ENCODE data around the gene LNX1.

LNX1 gene

GRCh38 chr4:53538756-53539155 is 52.5 kb downstream of the LNX1 start:
- TF ChIP-seq, protein P1, sequence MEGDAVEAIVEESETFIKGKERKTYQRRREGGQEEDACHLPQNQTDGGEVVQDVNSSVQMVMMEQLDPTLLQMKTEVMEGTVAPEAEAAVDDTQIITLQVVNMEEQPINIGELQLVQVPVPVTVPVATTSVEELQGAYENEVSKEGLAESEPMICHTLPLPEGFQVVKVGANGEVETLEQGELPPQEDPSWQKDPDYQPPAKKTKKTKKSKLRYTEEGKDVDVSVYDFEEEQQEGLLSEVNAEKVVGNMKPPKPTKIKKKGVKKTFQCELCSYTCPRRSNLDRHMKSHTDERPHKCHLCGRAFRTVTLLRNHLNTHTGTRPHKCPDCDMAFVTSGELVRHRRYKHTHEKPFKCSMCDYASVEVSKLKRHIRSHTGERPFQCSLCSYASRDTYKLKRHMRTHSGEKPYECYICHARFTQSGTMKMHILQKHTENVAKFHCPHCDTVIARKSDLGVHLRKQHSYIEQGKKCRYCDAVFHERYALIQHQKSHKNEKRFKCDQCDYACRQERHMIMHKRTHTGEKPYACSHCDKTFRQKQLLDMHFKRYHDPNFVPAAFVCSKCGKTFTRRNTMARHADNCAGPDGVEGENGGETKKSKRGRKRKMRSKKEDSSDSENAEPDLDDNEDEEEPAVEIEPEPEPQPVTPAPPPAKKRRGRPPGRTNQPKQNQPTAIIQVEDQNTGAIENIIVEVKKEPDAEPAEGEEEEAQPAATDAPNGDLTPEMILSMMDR (IDR thresholded peaks at IDR 0.05; ENCODE audit: low read depth, low read length) = no peak

DNA sequence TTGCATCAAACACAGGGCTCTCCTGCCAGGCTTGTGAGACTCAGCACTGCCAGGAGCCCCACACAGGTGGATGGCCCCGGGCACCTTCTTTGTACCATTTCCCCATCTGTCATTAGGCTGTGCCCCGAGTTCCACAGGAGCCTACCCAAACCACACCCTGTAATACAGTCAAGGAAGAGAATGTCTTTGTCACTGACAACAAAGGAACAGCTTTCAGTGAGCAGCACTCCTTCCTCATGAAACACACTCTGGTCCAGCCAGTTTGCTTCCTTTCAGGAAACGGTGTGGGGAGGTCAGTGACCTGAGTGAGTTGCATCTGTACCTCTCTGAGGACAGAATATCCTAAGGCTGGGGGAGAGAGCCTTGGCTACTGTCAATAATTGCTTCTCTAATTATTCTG is 53.7 kb downstream of the LNX1 start:
- TF ChIP-seq, protein P1 (IDR thresholded peaks at IDR 0.05; ENCODE audit: low read depth, low read length) = no peak
- no peak for DNase-seq (ENCODE audit: extremely low read depth, low read depth)

More at GRCh38 chr4:53538756-53539155, 52.5 kb downstream of the LNX1 start:
- no peak for DNase-seq (ENCODE audit: extremely low read depth, low read depth)

- no peak for DNase-seq (ENCODE audit: extremely low read depth, low read depth)
- TF ChIP-seq, protein P1 (IDR thresholded peaks at IDR 0.05; ENCODE audit: low read depth, low read length) = no peak
Measured at GRCh38 chr4:53536328-53536727, 55.0 kb downstream of the LNX1 start.

- DNase-seq (ENCODE audit: extremely low read depth, low read depth) = no peak
- TF ChIP-seq, protein P1 (IDR thresholded peaks at IDR 0.05; ENCODE audit: low read depth, low read length) = no peak
Measured at GRCh38 chr4:53535567-53535966, 55.7 kb downstream of the LNX1 start.

DNA sequence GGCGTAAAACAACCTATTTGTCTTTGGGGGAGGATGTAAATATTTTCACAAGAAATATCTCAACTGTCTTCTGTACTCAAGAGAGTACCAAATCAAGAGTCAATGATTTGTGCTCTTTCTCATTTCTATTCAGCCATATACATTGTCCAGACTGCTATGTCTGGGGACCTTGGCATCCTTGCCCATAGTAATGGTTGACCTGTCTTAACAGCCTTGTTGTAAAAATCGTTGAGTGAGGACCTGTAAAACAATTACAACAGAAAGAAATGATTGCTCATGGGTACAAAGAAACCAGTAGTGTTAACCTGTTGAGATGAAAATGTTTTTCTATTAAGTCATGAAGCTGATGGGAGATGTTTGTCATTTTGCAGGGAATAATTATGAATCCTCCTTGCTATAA is 56.6 kb downstream of the LNX1 start:
- TF ChIP-seq, protein P1 (IDR thresholded peaks at IDR 0.05; ENCODE audit: low read depth, low read length) = no peak
- DNase-seq (ENCODE audit: extremely low read depth, low read depth) = no peak

DNA sequence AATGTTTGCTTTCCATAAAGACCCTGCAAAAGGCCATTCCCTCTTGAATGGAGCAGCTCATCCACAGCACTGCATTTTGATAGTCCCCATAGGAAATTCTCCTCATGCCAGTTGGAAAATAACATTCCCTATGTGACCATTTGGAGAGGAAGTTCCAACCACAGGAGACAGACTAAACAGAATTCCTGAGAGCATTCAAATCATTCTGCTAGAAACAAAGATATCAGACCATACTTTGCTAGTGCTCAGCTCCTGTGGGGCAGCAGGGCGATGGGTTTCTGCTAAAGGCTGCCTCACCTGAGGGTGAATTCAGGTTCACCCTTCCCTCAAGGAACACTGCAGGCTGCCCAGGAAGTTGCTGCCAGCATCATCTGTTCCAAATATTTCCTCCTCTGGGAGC is 58.8 kb downstream of the LNX1 start:
- DNase-seq (ENCODE audit: extremely low read depth, low read depth) = no peak
- TF ChIP-seq, protein P1 (IDR thresholded peaks at IDR 0.05; ENCODE audit: low read depth, low read length) = no peak

- TF ChIP-seq, protein P1 (IDR thresholded peaks at IDR 0.05; ENCODE audit: low read depth, low read length) = no peak
- DNase-seq (ENCODE audit: extremely low read depth, low read depth) = no peak
Measured at GRCh38 chr4:53531585-53532224, 59.6 kb downstream of the LNX1 start.

All from AG09319 (cell line).